ENCODE measurements around the gene KCNMA1.

GRCh38 chr10:77085344-77085743 lies 552.3 kb downstream of the KCNMA1 start:
- TF ChIP-seq USF2 (IDR thresholded peaks at IDR 0.05; ENCODE audit: borderline replicate concordance, low read depth, low read length) (no peak), POLR2AphosphoS5 (IDR thresholded peaks at IDR 0.05; ENCODE audit: low read depth, low read length) (no peak)

All from SK-N-SH (cell line).